Measurements from ENCODE around the gene TPRN. TPM values are rescaled to one million over a fixed set of nuclear protein-coding genes. Genes with fewer than 3 reads are reported as not detected.

TPRN gene
- polyA plus RNA-seq, 1 of the 3 experiments (the other 2 are of a cell fraction), result 5.2 TPM

- CTCF ChIA-PET, result interaction anchor here (1.3 to 2.0 kb wide), 4 partner anchors 28 to 165 kb away, joined by 3 to 9 read pairs (median 4); partner anchors contain the start of genes NPDC1 and RNF224
- peaks cover 8% of the 10 kb centered on the region for H3F3A ChIP-seq (replicated peaks; ENCODE audit: insufficient read depth)
- peaks cover 15 to 26% of the 10 kb centered on the region in 2 experiments for H3K4me1 ChIP-seq (ENCODE audit: control insufficient read depth in 1 of 2, insufficient read depth in 2 of 2, low read depth in 1 of 2, low read length in 1 of 2)
- H3K9me3 ChIP-seq, result no peaks in the 10 kb centered on the region
- POLR2A ChIA-PET, result interaction anchor here (1.4 kb wide), 1 partner anchor 65 kb away, joined by 3 read pairs; no protein-coding TSS in a partner anchor
- peaks cover 3 to 21% of the 10 kb centered on the region in 2 experiments for H3K36me3 ChIP-seq (replicated peaks in 1 of 2; ENCODE audit: control insufficient read depth in 1 of 2, insufficient read depth in 2 of 2, low read length in 1 of 2)
- WGBS (ENCODE audit: low lambda C conversion rate), result 77% methylated on average over 9 of the region's 16 CpGs
- no peak for TF ChIP-seq PBX3 (IDR thresholded peaks at IDR 0.05)
- TF ChIP-seq EP300 (IDR thresholded peaks at IDR 0.05; ENCODE audit: borderline replicate concordance in 1 of 2, low read depth in 1 of 2, low read length in 1 of 2), result no peak
- peaks cover 73% of the 10 kb centered on the region for H3K79me2 ChIP-seq (ENCODE audit: insufficient read depth)
- no peak overlapping the region for H2AFZ ChIP-seq (ENCODE audit: low read depth)
- H3K4me3 ChIP-seq (ENCODE audit: low read depth in 2 of 2, low read length in 1 of 2), result no peak overlapping the region
- H3K9me2 ChIP-seq, result no peaks in the 10 kb centered on the region
- H3K27me3 ChIP-seq (ENCODE audit: insufficient read depth), result no peaks in the 10 kb centered on the region
- DNase-seq, result no peak
- H3K9ac ChIP-seq, result no peak overlapping the region
- no peak overlapping the region for H3K27ac ChIP-seq (ENCODE audit: low read depth in 2 of 2, low read length in 1 of 2)
- peaks cover 67% of the 10 kb centered on the region for H4K20me1 ChIP-seq (ENCODE audit: insufficient read depth)
- H3K4me2 ChIP-seq, result no peak overlapping the region
Measured at GRCh38 chr9:137194388-137194787, 6.2 kb downstream of the TPRN start.

- WGBS (ENCODE audit: low lambda C conversion rate), result no CpG with 5 or more reads among the region's 14 CpGs
- no peak for TF ChIP-seq NRF1 (IDR thresholded peaks at IDR 0.05; ENCODE audit: low read depth, low read length)
- no peak for TF ChIP-seq RXRA (IDR thresholded peaks at IDR 0.05; ENCODE audit: borderline replicate concordance, low read depth)
- no peak for TF ChIP-seq FOXJ3 (CRISPR knock-in tag; IDR thresholded peaks at IDR 0.05)
- TF ChIP-seq MAX (IDR thresholded peaks at IDR 0.05; ENCODE audit: low read depth), result no peak
- TF ChIP-seq PBX3 (IDR thresholded peaks at IDR 0.05), result no peak
- TF ChIP-seq GABPA (IDR thresholded peaks at IDR 0.05; ENCODE audit: low read depth), result no peak
- no peak for TF ChIP-seq TAF1 (IDR thresholded peaks at IDR 0.05; ENCODE audit: borderline replicate concordance, low read depth, low read length)
- H3K9me2 ChIP-seq, result no peaks in the 10 kb centered on the region
- H3K36me3 ChIP-seq (replicated peaks in 1 of 2; ENCODE audit: control insufficient read depth in 1 of 2, insufficient read depth in 2 of 2, low read length in 1 of 2), result peaks cover 3 to 21% of the 10 kb centered on the region in 2 experiments
- ChIA-PET CTCF (interaction anchor here (1.2 to 3.1 kb wide), 3 partner anchors 20 to 43 kb away, joined by 5 to 11 read pairs (median 6); partner anchors contain the start of gene RNF224), POLR2A (no interaction called here)
- no peak overlapping the region for H2AFZ ChIP-seq (ENCODE audit: low read depth)
- DNase-seq, result no peak
- H3F3A ChIP-seq (replicated peaks; ENCODE audit: insufficient read depth), result peaks cover 14% of the 10 kb centered on the region
- H3K27ac ChIP-seq (ENCODE audit: low read depth in 2 of 2, low read length in 1 of 2), result no peak overlapping the region
- H4K20me1 ChIP-seq (ENCODE audit: insufficient read depth), result peaks cover 66% of the 10 kb centered on the region
- H3K27me3 ChIP-seq (ENCODE audit: insufficient read depth), result no peaks in the 10 kb centered on the region
- H3K4me2 ChIP-seq, result no peak overlapping the region
- H3K4me3 ChIP-seq (ENCODE audit: low read depth in 2 of 2, low read length in 1 of 2), result no peak overlapping the region
- H3K9ac ChIP-seq, result no peak overlapping the region
- peaks cover 70% of the 10 kb centered on the region for H3K79me2 ChIP-seq (ENCODE audit: insufficient read depth)
- no peaks in the 10 kb centered on the region for H3K9me3 ChIP-seq
- peaks cover 10 to 23% of the 10 kb centered on the region in 2 experiments for H3K4me1 ChIP-seq (ENCODE audit: control insufficient read depth in 1 of 2, insufficient read depth in 2 of 2, low read depth in 1 of 2, low read length in 1 of 2)
Measured at GRCh38 chr9:137193771-137194170, 6.8 kb downstream of the TPRN start.
